ENCODE results near the gene YAP1. TPM values are rescaled to one million over a fixed set of nuclear protein-coding genes. Genes with fewer than 3 reads are reported as not detected.

Gene YAP1
- total and polyA plus RNA-seq, 5 donors: 32.0 to 112 (median 103) TPM

- no peak overlapping the region for H3K27ac ChIP-seq (ENCODE audit: low read length)
- ATAC-seq (no peak), DNase-seq (no peak)
- WGBS: 25% methylated on average over 4 of the region's 4 CpGs
- no peak overlapping the region for H3K4me3 ChIP-seq (ENCODE audit: low read length)
- intact Hi-C loops (cut with DNase I): loop anchor here in 2 of 4 donors (10.0 kb wide), 4 partner anchors 47 to 147 kb away; no protein-coding TSS in a partner anchor
- no peaks in the 10 kb centered on the region for H3K27me3 ChIP-seq (ENCODE audit: control insufficient read depth, insufficient read depth)
- H3K9me3 ChIP-seq (ENCODE audit: control insufficient read depth, low read length): no peaks in the 10 kb centered on the region
- H3K4me1 ChIP-seq (ENCODE audit: control insufficient read depth, insufficient read depth, low read length): peaks cover 1% of the 10 kb centered on the region
These were observed 7.3 kb downstream of the YAP1 start for GRCh38 chr11:102117472-102118113.

DNA sequence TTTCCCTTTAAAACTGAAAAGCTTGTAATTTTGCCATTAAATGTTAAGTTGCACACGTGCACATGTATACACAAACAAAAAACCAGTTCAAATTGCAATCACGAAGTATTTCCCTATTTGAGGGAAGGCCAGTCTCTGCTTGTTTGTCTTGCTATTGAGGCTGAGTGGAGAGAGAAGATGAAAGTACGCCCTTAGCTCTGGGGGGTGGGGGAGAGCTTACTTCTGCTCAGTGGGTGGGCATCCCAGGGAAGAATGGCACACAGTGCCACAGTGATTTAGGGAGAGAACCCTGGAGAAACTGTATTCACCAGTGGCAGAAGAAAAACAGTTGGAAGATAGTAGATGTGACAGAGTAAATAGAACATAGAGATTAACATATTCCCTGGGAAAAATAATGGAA lies 8.7 kb downstream of the YAP1 start:
- peaks cover 1% of the 10 kb centered on the region for H3K4me1 ChIP-seq (ENCODE audit: control insufficient read depth, insufficient read depth, low read length)
- ATAC-seq: no peak

GRCh38 chr11:102119997-102120396 lies 9.8 kb downstream of the YAP1 start:
- DNase-seq (no peak), ATAC-seq (no peak)
- H3K9me3 ChIP-seq (ENCODE audit: control insufficient read depth, low read length): no peaks in the 10 kb centered on the region
- peaks cover 1% of the 10 kb centered on the region for H3K4me1 ChIP-seq (ENCODE audit: control insufficient read depth, insufficient read depth, low read length)
- intact Hi-C loops (cut with DNase I): loop anchor here in 2 of 4 donors (10.0 kb wide), 4 partner anchors 45 to 145 kb away; no protein-coding TSS in a partner anchor
- no peaks in the 10 kb centered on the region for H3K27me3 ChIP-seq (ENCODE audit: control insufficient read depth, insufficient read depth)
- no peak overlapping the region for H3K4me3 ChIP-seq (ENCODE audit: low read length)
- peak overlapping the region; percentile 45 for H3K27ac ChIP-seq (ENCODE audit: low read length)
- WGBS: 39% methylated on average over 4 of the region's 4 CpGs

More for the DNA sequence above, 8.7 kb downstream of the YAP1 start:
- DNase-seq: no peak
- Histone ChIP-seq H3K4me3 (ENCODE audit: low read length) (no peak overlapping the region), H3K27me3 (ENCODE audit: control insufficient read depth, insufficient read depth) (no peaks in the 10 kb centered on the region), H3K27ac (ENCODE audit: low read length) (no peak overlapping the region), H3K9me3 (ENCODE audit: control insufficient read depth, low read length) (no peaks in the 10 kb centered on the region)
- 51% methylated on average over 3 of the region's 3 CpGs for WGBS
- intact Hi-C loops (cut with DNase I): loop anchor here in 2 of 4 donors (10.0 kb wide), 4 partner anchors 46 to 146 kb away; no protein-coding TSS in a partner anchor

DNA sequence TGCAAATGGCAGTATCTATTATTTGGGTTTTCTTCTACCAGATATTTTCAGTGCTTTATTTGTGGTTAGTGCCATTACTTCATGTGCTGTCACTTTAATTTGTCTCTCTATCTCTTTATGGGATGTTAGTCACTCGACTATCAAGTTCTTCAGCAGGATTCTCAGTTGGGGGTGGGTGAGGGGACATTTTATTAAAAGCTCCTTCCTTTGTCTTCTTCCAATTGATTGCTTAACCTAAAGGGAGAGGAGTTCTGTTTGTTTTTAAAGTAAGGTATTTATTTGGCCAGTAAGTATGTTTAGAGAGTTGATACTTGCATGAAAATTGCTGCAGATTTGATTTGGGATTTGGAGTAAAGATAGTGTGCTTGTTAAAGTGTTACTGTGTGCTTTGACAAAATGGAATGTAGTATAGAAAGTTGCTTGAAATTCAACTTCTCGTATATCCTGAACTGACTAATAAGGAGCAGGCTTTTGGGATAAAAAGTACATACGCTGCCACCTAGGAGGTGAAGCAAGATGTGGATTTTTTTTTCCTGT lies 10.3 kb downstream of the YAP1 start:
- no peaks in the 10 kb centered on the region for H3K27me3 ChIP-seq (ENCODE audit: control insufficient read depth, insufficient read depth)
- no peak for DNase-seq
- no peaks in the 10 kb centered on the region for H3K9me3 ChIP-seq (ENCODE audit: control insufficient read depth, low read length)
- peaks cover 1% of the 10 kb centered on the region for H3K4me1 ChIP-seq (ENCODE audit: control insufficient read depth, insufficient read depth, low read length)
- ATAC-seq: no peak
- intact Hi-C loops (cut with DNase I): no loop called here
- no peak overlapping the region for H3K27ac ChIP-seq (ENCODE audit: low read length)
- 57% methylated on average over 3 of the region's 3 CpGs for WGBS
- no peak overlapping the region for H3K4me3 ChIP-seq (ENCODE audit: low read length)

DNA sequence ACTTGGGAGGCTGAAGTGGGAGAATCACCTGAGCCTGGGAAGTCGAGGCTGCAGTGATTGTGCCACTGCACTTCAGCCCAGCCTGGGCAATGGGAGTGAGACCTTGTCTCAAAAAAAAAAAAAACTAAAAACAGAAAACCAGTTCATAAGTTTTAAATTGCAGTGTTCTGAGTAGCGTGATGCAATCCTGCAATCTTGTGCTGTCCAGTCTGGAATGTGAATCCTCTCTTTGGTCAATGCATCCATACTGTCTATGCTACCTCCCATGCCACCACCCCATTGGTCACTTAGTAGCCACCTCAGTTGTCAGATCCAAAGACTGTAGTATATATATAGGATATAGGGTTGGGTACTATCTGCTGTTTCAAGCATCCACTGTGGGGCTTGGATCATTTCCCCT lies 11.1 kb downstream of the YAP1 start:
- H3K4me3 ChIP-seq (ENCODE audit: low read length): no peak overlapping the region
- WGBS: 92% methylated on average over 2 of the region's 2 CpGs
- H3K27ac ChIP-seq (ENCODE audit: low read length): no peak overlapping the region
- H3K27me3 ChIP-seq (ENCODE audit: control insufficient read depth, insufficient read depth): no peaks in the 10 kb centered on the region
- no peaks in the 10 kb centered on the region for H3K9me3 ChIP-seq (ENCODE audit: control insufficient read depth, low read length)
- H3K4me1 ChIP-seq (ENCODE audit: control insufficient read depth, insufficient read depth, low read length): peaks cover 1% of the 10 kb centered on the region
- ATAC-seq: peak in 1 of 2 donors; percentile 20
- DNase-seq: no peak
- intact Hi-C loops (cut with DNase I): no loop called here

DNA sequence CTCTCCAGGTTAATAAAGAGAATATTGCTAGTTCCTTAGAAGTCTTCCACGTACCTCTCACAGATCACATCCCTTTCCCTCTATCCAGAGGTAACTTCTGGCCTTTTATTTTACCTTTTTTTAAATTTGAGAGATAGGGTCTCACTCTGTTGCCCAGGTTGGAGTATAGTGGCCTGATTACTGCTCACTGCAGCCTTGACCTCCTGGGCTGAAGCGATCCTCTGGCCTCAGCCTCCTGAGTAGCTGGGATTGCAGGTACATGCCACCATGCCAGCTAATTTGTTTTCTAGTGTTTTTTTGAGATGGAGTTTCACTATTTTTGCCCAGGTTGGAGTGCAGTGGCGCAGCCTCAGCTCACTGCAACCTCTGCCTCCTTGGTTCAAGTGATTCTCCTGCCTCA lies 24.4 kb downstream of the YAP1 start:
- H3K4me1 ChIP-seq (ENCODE audit: control insufficient read depth, insufficient read depth, low read length): peaks cover 8% of the 10 kb centered on the region
- WGBS: 99% methylated on average over 3 of the region's 3 CpGs
- no peak for ATAC-seq

DNA sequence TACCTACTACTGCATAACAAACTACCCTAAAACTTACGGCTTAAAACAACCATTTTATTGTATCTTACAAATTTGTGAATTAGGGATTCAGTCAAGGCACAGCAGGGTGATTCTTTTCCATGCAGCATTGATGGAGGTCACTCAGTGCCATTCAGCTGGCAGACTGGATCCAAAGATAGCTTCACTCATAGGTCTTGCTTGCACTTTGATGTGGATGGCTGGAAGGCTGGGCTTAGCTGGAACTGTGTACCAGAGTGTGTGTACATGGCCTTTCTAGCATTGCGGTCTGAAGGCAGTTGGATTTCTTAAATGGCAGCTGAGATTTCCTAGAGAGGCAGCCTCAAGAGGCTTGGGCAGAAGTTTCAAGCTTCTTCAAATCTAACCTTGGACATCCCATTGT lies 25.0 kb downstream of the YAP1 start:
- H3K4me3 ChIP-seq (ENCODE audit: low read length): no peak overlapping the region

More for the DNA sequence above, 24.4 kb downstream of the YAP1 start:
- Histone ChIP-seq H3K27ac (ENCODE audit: low read length) (no peak overlapping the region), H3K9me3 (ENCODE audit: control insufficient read depth, low read length) (no peaks in the 10 kb centered on the region), H3K27me3 (ENCODE audit: control insufficient read depth, insufficient read depth) (no peaks in the 10 kb centered on the region), H3K4me3 (ENCODE audit: low read length) (no peak overlapping the region)
- no peak for DNase-seq
- intact Hi-C loops (cut with DNase I): no loop called here

DNA sequence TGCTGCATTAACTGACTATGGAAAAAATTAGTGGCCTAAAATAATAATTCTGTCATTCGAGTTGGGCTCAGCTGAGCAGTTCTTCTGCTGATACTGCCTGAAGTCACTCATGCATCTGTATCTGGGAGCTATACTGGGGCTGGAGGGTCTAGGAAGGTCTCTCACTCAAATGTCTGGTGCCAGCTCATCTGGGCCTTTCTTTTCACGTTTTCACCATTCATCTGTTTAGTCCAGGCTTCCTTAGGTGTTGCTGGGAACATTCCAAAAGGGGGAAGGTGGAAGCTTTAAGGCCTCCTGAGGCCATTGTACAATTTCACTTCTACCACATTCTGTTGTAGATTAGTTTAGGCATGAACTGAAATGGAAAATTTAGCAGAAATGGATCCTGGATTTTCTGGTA lies 28.0 kb downstream of the YAP1 start:
- intact Hi-C loops (cut with DNase I): no loop called here
- WGBS: 76% methylated on average over 2 of the region's 2 CpGs
- H3K27me3 ChIP-seq (ENCODE audit: control insufficient read depth, insufficient read depth): no peaks in the 10 kb centered on the region
- H3K9me3 ChIP-seq (ENCODE audit: control insufficient read depth, low read length): no peaks in the 10 kb centered on the region
- ATAC-seq (no peak), DNase-seq (no peak)
- H3K4me3 ChIP-seq (ENCODE audit: low read length): no peak overlapping the region
- H3K4me1 ChIP-seq (ENCODE audit: control insufficient read depth, insufficient read depth, low read length): peaks cover 4% of the 10 kb centered on the region
- no peak overlapping the region for H3K27ac ChIP-seq (ENCODE audit: low read length)

More for the DNA sequence above, 25.0 kb downstream of the YAP1 start:
- intact Hi-C loops (cut with DNase I): no loop called here
- ATAC-seq: no peak
- Histone ChIP-seq H3K27me3 (ENCODE audit: control insufficient read depth, insufficient read depth) (no peaks in the 10 kb centered on the region), H3K27ac (ENCODE audit: low read length) (no peak overlapping the region), H3K4me1 (ENCODE audit: control insufficient read depth, insufficient read depth, low read length) (peaks cover 6% of the 10 kb centered on the region), H3K9me3 (ENCODE audit: control insufficient read depth, low read length) (no peaks in the 10 kb centered on the region)
- DNase-seq: no peak
- 90% methylated on average over 2 of the region's 2 CpGs for WGBS

DNA sequence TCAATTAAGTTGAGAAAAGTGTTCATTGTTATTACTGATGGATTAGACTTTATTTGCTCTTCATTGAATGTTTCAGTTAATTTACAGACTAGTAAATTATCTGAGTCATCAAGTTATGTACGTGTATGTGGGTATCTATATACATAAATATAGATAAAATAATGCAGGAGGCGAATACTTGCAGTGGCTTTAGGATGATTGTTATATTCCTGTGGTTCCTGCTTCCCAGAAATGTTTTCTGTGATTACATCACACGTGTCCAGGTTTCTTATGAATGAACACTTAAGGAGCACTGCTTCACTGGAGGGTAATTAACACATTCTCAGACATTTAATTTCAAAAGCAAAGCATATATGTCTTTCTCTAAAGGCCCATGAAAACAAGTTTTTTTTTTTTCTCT lies 28.4 kb downstream of the YAP1 start:
- H3K4me1 ChIP-seq (ENCODE audit: control insufficient read depth, insufficient read depth, low read length): peaks cover 4% of the 10 kb centered on the region
- intact Hi-C loops (cut with DNase I): no loop called here

DNA sequence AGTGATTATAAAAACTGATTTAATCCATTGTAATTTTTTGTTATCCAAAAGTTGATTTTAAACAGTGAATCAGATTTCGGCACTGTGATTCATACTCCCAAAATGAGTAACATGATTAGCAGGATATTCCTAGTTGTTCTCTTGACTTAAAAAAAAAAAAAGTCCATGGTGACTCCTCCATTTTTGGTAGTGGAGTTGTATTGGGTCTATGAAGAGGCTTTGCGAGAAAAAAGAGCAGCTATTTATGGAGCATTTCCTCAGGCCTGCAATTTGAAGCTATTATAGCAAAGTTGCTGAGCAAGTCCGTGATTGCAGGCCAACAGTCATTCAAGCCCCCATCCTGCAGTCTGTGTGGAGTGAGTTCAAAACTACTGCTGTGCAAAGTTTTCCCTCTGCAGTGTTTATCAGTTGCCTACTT lies 28.8 kb downstream of the YAP1 start:
- no peak for DNase-seq
- no peak overlapping the region for H3K4me3 ChIP-seq (ENCODE audit: low read length)
- H3K4me1 ChIP-seq (ENCODE audit: control insufficient read depth, insufficient read depth, low read length): peaks cover 6% of the 10 kb centered on the region
- H3K27me3 ChIP-seq (ENCODE audit: control insufficient read depth, insufficient read depth): no peaks in the 10 kb centered on the region
- no peaks in the 10 kb centered on the region for H3K9me3 ChIP-seq (ENCODE audit: control insufficient read depth, low read length)
- WGBS: 20% methylated on average over 3 of the region's 3 CpGs
- peak; percentile 70 to 74 for ATAC-seq
- intact Hi-C loops (cut with DNase I): no loop called here
- H3K27ac ChIP-seq (ENCODE audit: low read length): peak overlapping the region; percentile 50

More for the DNA sequence above, 28.4 kb downstream of the YAP1 start:
- H3K27ac ChIP-seq (ENCODE audit: low read length): no peak overlapping the region
- no peaks in the 10 kb centered on the region for H3K27me3 ChIP-seq (ENCODE audit: control insufficient read depth, insufficient read depth)
- ATAC-seq (peak in 1 of 2 donors; percentile 17), DNase-seq (no peak)
- no peak overlapping the region for H3K4me3 ChIP-seq (ENCODE audit: low read length)
- H3K9me3 ChIP-seq (ENCODE audit: control insufficient read depth, low read length): no peaks in the 10 kb centered on the region
- 66% methylated on average over 3 of the region's 3 CpGs for WGBS

- intact Hi-C loops (cut with DNase I): no loop called here
- Histone ChIP-seq H3K27ac (ENCODE audit: low read length) (no peak overlapping the region), H3K27me3 (ENCODE audit: control insufficient read depth, insufficient read depth) (no peaks in the 10 kb centered on the region), H3K4me3 (ENCODE audit: low read length) (no peak overlapping the region), H3K9me3 (ENCODE audit: control insufficient read depth, low read length) (no peaks in the 10 kb centered on the region), H3K4me1 (ENCODE audit: control insufficient read depth, insufficient read depth, low read length) (peaks cover 4% of the 10 kb centered on the region)
- no peak for DNase-seq
- 44% methylated on average over 1 of the region's 1 CpG for WGBS
- ATAC-seq: no peak
These were observed 32.1 kb downstream of the YAP1 start for GRCh38 chr11:102142333-102142732.
